K562 (cell line): Measurements from ENCODE around the gene SLC4A11. TPM values are rescaled to one million over a fixed set of nuclear protein-coding genes. Genes with fewer than 3 reads are reported as not detected.
A peak's percentile ranks its signal among the peaks of the same experiment; 100 is the strongest.

Experiments
- ATAC-seq: fragments of 200-7000 bp; cut with Tn5 transposase; 3 replicates; pipeline ENCODE4 v1.9.1; 2020; ENCODE audit warnings: moderate library complexity
- BruUV-seq: library from RNA; stranded (reverse); fragments of 400-500 nt; replicated peaks from 2 replicates; lab custom pipeline; 2021; lab: Mats Ljungman, UMichigan
- CTCF ChIA-PET: fragments of 300-600 bp; formaldehyde crosslinking; extraction: SDS; loops from one replicate; lab custom pipeline; 2021; ENCODE audit warnings: low intra/inter-chr PET ratio; lab: Yijun Ruan, JAX
- POLR2A ChIA-PET: fragments of 300-600, 350-650 bp; sonication (Branson Sonifier 250); formaldehyde crosslinking; extraction: SDS; loops from one replicate; lab custom pipeline; 2021; ENCODE audit warnings: antibody characterized with exemption, inconsistent platforms; lab: Yijun Ruan, JAX
- DNase-seq, 4 experiments: peaks; one replicate each; pipeline versions ENCODE4 v3.0.0 to v3.0.0-alpha.2; 2011 to 2018; ENCODE audit warnings: low spot score in 3 of 4, mixed read lengths in 3 of 4; ENCODE audit errors: extremely low read depth in 1 of 4
- FAIRE-seq: peaks from 2 replicates; lab custom pipeline; 2011; peaks lifted over from hg19 to GRCh38; lab: Jason Lieb, UNC
- H2AFZ ChIP-seq: 2 replicates; pipeline ENCODE4 v1.6.0; 2011; ENCODE audit warnings: low read depth, low read length, control low read depth, inconsistent platforms
- H3K27ac ChIP-seq: fragments of 200-600 bp; 3 replicates; pipeline ENCODE4 v1.8.0; 2011; ENCODE audit warnings: low read depth, mild to moderate bottlenecking, control low read depth, inconsistent platforms, low read length, moderate library complexity, mixed read lengths; ENCODE audit errors: extremely low read depth
- H3K27me3 ChIP-seq, 2 experiments: fragments of 300-600 bp in 1 of 2; 2 replicates in 1 of 2; 3 replicates in 1 of 2; pipeline versions ENCODE4 v1.6.0 to v1.8.0; 2011; ENCODE audit warnings: inconsistent platforms in 2 of 2, low read length in 2 of 2, mild to moderate bottlenecking in 1 of 2, mixed read lengths in 1 of 2, moderate library complexity in 1 of 2; ENCODE audit not compliant: control insufficient read depth in 2 of 2, insufficient read depth in 2 of 2
- H3K36me3 ChIP-seq: fragments of 300-600 bp; 3 replicates; pipeline ENCODE4 v1.8.0; 2011; ENCODE audit warnings: mild to moderate bottlenecking, low read length, inconsistent platforms; ENCODE audit not compliant: control insufficient read depth, insufficient read depth
- H3K4me1 ChIP-seq, 2 experiments: fragments of 200-600 bp in 1 of 2; replicated peaks in 1 of 2; 2 replicates in 1 of 2; 3 replicates in 1 of 2; pipeline versions ENCODE4 v1.5.1 to v1.8.0; 2011; ENCODE audit warnings: inconsistent platforms in 2 of 2, low read length in 2 of 2, mild to moderate bottlenecking in 1 of 2, mixed read lengths in 1 of 2, moderate library complexity in 1 of 2; ENCODE audit not compliant: control insufficient read depth in 2 of 2, insufficient read depth in 2 of 2
- H3K4me2 ChIP-seq: 2 replicates; pipeline ENCODE4 v1.6.1; 2011; ENCODE audit warnings: low read length, control low read depth, inconsistent platforms, mixed read lengths; ENCODE audit not compliant: insufficient read depth
- H3K4me3 ChIP-seq: fragments of 200-600 bp; sonication (generic), shearing (Covaris generic); 2 replicates; pipeline ENCODE4 v1.5.1; 2016; ENCODE audit warnings: control low read depth, inconsistent platforms
- H3K79me2 ChIP-seq: fragments of 200-600 bp; 3 replicates; pipeline ENCODE4 v1.8.0; 2011; ENCODE audit warnings: low read length, inconsistent platforms; ENCODE audit not compliant: control insufficient read depth, insufficient read depth
- H3K9ac ChIP-seq, 2 experiments: 2 replicates each; pipeline versions ENCODE4 v1.6.0 to v1.6.1; 2011; ENCODE audit warnings: low read depth in 2 of 2, low read length in 2 of 2, control low read depth in 1 of 2, inconsistent platforms in 1 of 2, mild to moderate bottlenecking in 1 of 2, mixed read lengths in 1 of 2; ENCODE audit not compliant: insufficient read depth in 1 of 2
- H3K9me1 ChIP-seq: one replicate; pipeline ENCODE4 v1.6.0; 2011; ENCODE audit warnings: inconsistent platforms, mild to moderate bottlenecking, low read length, moderate library complexity; ENCODE audit not compliant: control insufficient read depth, insufficient read depth
- H3K9me3 ChIP-seq: replicated peaks from 2 replicates; pipeline ENCODE4 v1.5.1; 2011; ENCODE audit warnings: low read depth, low read length, inconsistent platforms; ENCODE audit not compliant: control insufficient read depth, insufficient read depth
- H4K20me1 ChIP-seq: replicated peaks from 2 replicates; pipeline ENCODE4 v1.6.1; 2011; ENCODE audit warnings: low read length, inconsistent platforms, mixed read lengths; ENCODE audit not compliant: control insufficient read depth, insufficient read depth
- POLR2G ChIP-seq: fragments of 200-400 bp; formaldehyde crosslinking; IDR thresholded peaks from 2 replicates; pipeline ENCODE4 v1.6.1; 2017; ENCODE audit warnings: low read depth, mild to moderate bottlenecking, antibody characterized with exemption, low read length, moderate library complexity
- RBFOX2 ChIP-seq: fragments of 200-400 bp; formaldehyde crosslinking; IDR thresholded peaks from 2 replicates; pipeline ENCODE4 v1.6.1; 2017; ENCODE audit warnings: low read depth, mild to moderate bottlenecking, low read length, moderate library complexity
- SREBF1 ChIP-seq: fragments of 150-350 bp; IDR thresholded peaks from 2 replicates; pipeline ENCODE4 v1.6.1; 2014; ENCODE audit warnings: antibody characterized with exemption, low read depth, low read length, borderline replicate concordance
- WGBS: fragments of 100-300 bp; shearing (Covaris generic); methylation state at CpG from one replicate; pipeline ENCODE4 v1.1.6; 2016; ENCODE audit warnings: low coverage, mixed read lengths; ENCODE audit not compliant: insufficient coverage; ENCODE audit errors: missing lambda C conversion rate; 5-methylcytosine and 5-hydroxymethylcytosine counted together
- in situ Hi-C: fragments of 300-500 bp; cut with MboI; formaldehyde crosslinking; loops from 4 replicates; pipeline ENCODE4 v1.15.0; 2018; ENCODE audit warnings: inconsistent platforms, mixed read lengths
- intact Hi-C: fragments of 100-400 bp; cut with micrococcal nuclease; formaldehyde crosslinking; loops from 2 replicates; pipeline ENCODE4 v1.14.2; 2022
- polyA plus RNA-seq, 8 experiments: library from polyadenylated mRNA; depleted of rRNA in 4 of 8; stranded (reverse) in 5 of 8; unstranded in 3 of 8; fragments of >200 nt; fragmentation: Nextera tagmentation in 2 of 8; fragmentation: Illumina TruSeq in 1 of 8; extraction: Ambion mirVana in 2 of 8; extraction: Trizol in 1 of 8; gene quantifications; 2 replicates each; pipeline versions ENCODE4 v1.2.1 to v1.2.3, GENCODE V29; 2011 to 2014; ENCODE audit warnings: inconsistent platforms in 1 of 8, missing spikeins in 1 of 8
- total RNA-seq, 7 experiments: library from RNA; depleted of rRNA in 6 of 7; stranded (reverse); fragments of >200 nt in 6 of 7; fragmentation: Illumina TruSeq in 2 of 7; extraction: Trizol in 2 of 7; gene quantifications; 2 replicates each; pipeline versions ENCODE4 v1.2.1 to v1.2.3, GENCODE V29; 2011 to 2021; ENCODE audit warnings: low replicate concordance in 1 of 7
- TF ChIP-seq, protein P1 (sequence below): IDR thresholded peaks from 3 replicates; pipeline ENCODE4 v1.6.1; 2011; ENCODE audit warnings: borderline replicate concordance, mild to moderate bottlenecking; ENCODE audit not compliant: insufficient read length, insufficient read depth

Gene SLC4A11
- total and polyA plus RNA-seq, 9 of the 15 experiments (the other 6 are each of a cell fraction or from before 2014, with no cell fraction given) = 0.10 to 2.0 (median 0.20) TPM

DNA sequence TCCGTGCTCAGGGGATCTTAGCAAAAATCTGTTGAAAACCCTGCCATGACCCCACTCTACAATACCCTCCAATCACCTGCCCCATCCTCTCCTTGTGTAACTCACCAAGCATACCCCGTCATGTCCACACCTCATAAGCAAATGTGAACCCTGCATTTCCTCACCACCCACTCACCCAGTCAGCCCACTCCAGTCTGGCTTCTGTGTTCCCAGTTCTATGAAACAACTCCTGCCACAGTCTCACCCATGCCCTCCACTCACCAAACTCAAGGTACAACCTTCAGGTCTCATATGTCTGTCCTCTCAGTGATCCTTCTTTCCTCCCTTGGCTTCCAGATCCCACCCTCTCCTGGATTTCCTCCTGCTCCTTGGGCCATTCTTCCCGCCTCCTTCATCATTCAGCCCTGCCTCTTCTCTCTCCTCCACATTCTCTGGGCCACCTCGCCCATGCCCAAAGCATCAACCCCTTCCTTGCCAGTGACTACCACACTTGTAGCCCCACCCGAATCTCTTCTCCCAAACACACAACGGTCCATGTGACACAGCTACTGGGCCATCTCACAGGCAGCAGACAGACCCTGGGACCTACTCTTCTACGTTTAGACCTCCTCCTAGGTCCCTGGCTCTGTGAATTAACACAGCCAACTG, 43.3 kb downstream of the SLC4A11 start:
- POLR2A ChIA-PET = interaction anchor here (1.2 kb wide), 1 partner anchor 7 kb away, joined by 4 read pairs; no protein-coding TSS in a partner anchor
- ATAC-seq = no peak
- H3K36me3 ChIP-seq = peaks cover 72% of the 10 kb centered on the region; the same call in 2 of the 3 replicates
- no peak for FAIRE-seq
- CTCF ChIA-PET = no interaction called here
- no peaks in the 10 kb centered on the region for H3K9me1 ChIP-seq
- intact Hi-C loops (no loop called here), in situ Hi-C loops (no loop called here)
- no peaks in the 10 kb centered on the region for H3K9me3 ChIP-seq
- no peak for DNase-seq
- BruUV-seq = no TSS peak
- no peaks in the 10 kb centered on the region for H3K27me3 ChIP-seq
- H3K4me2 ChIP-seq = no peak overlapping the region
- 81% methylated on average over 4 of the region's 7 CpGs for WGBS
- no peak overlapping the region for H3K4me3 ChIP-seq
- H3K9ac ChIP-seq = no peak overlapping the region
- no peak overlapping the region for H3K27ac ChIP-seq
- H3K79me2 ChIP-seq = no peaks in the 10 kb centered on the region
- H4K20me1 ChIP-seq = no peaks in the 10 kb centered on the region
- peaks cover 0 to 8% of the 10 kb centered on the region in 2 experiments; a peak in 2 of 5 replicates for H3K4me1 ChIP-seq
- TF ChIP-seq, protein P1, sequence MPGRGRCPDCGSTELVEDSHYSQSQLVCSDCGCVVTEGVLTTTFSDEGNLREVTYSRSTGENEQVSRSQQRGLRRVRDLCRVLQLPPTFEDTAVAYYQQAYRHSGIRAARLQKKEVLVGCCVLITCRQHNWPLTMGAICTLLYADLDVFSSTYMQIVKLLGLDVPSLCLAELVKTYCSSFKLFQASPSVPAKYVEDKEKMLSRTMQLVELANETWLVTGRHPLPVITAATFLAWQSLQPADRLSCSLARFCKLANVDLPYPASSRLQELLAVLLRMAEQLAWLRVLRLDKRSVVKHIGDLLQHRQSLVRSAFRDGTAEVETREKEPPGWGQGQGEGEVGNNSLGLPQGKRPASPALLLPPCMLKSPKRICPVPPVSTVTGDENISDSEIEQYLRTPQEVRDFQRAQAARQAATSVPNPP = no peak
- TF ChIP-seq, all 486 proteins: peak for 0
- H2AFZ ChIP-seq = no peak overlapping the region

DNA sequence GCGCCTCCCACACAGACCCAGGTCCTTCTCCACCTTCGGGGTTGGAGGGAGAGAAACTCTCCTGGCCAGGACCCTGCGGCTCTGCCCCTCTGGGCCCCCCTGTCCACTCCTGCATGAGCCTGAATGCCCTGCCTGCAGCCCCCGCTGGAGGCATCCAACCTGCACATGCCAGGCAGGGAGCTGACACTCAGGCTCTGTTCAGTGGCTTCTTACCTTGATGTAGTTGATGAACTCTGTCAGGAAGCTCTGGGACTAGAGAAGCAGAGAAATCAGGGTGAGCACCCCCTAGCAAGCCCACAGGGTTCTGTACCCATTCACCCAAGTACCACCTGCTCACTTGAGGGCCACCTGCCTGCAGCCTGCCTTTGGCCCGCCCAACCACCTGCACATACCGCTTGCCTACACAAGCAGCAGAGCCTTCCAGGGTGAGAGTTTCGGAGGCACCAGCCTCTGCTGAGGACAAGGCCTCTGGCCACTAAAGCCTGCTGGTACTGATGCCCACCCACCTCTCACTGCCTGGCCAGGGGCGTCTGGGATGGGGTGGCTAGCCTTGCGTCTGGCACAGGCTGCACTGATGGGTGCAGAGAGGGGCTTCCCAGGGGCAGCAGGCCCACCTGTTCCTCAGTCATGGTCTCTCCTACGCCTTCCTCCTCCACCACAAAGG, 44.2 kb downstream of the SLC4A11 start:
- ChIA-PET POLR2A (interaction anchor here (1.2 kb wide), 1 partner anchor 8 kb away, joined by 4 read pairs; no protein-coding TSS in a partner anchor), CTCF (no interaction called here)
- Histone ChIP-seq H3K27ac (no peak overlapping the region), H3K27me3 (no peaks in the 10 kb centered on the region), H3K36me3 (peaks cover 72% of the 10 kb centered on the region; the same call in 2 of the 3 replicates), H4K20me1 (no peaks in the 10 kb centered on the region), H3K4me3 (no peak overlapping the region), H2AFZ (no peak overlapping the region), H3K9me3 (no peaks in the 10 kb centered on the region), H3K79me2 (no peaks in the 10 kb centered on the region), H3K9me1 (no peaks in the 10 kb centered on the region), H3K4me2 (no peak overlapping the region), H3K4me1 (peaks cover 0 to 8% of the 10 kb centered on the region in 2 experiments; a peak in 2 of 5 replicates), H3K9ac (peak overlapping the region in 1 of 2 experiments; percentile 45; a peak in 1 of 4 replicates)
- no TSS peak for BruUV-seq
- WGBS = 91% methylated on average over 8 of the region's 10 CpGs
- FAIRE-seq (no peak), DNase-seq (no peak), ATAC-seq (no peak)
- TF ChIP-seq RBFOX2 (peak; percentile 28; the same call in 1 of the 2 replicates), SREBF1 (no peak), POLR2G (0 out of 2 replicates have a peak, but pooled peaks have one; percentile 16)
- in situ Hi-C loops = no loop called here
- intact Hi-C loops = no loop called here
